Panc1 (cell line): Measurements from ENCODE around the gene IGFLR1.

Source experiments
- POLR2AphosphoS5 ChIP-seq: IDR thresholded peaks from 2 replicates; pipeline ENCODE4 v1.6.1; 2012; ENCODE audit warnings: mild to moderate bottlenecking, low read depth, low read length, moderate library complexity
- TCF7L2 ChIP-seq: IDR thresholded peaks from 2 replicates; pipeline ENCODE4 v1.6.1; 2011; ENCODE audit warnings: mild to moderate bottlenecking, low read depth, low read length, inconsistent platforms
- TF ChIP-seq, protein P1 (sequence below): fragments of 450-650 bp; IDR thresholded peaks from 2 replicates; pipeline ENCODE4 v1.5.1; 2017; ENCODE audit warnings: mild to moderate bottlenecking
- TF ChIP-seq, protein P2 (sequence below), 2 experiments: IDR thresholded peaks; 2 replicates each; pipeline ENCODE4 v1.6.1; 2011 to 2012; ENCODE audit warnings: low read depth in 2 of 2, control low read depth in 1 of 2, low read length in 1 of 2, mild to moderate bottlenecking in 1 of 2, moderate library complexity in 1 of 2; ENCODE audit not compliant: insufficient read depth in 1 of 2

DNA sequence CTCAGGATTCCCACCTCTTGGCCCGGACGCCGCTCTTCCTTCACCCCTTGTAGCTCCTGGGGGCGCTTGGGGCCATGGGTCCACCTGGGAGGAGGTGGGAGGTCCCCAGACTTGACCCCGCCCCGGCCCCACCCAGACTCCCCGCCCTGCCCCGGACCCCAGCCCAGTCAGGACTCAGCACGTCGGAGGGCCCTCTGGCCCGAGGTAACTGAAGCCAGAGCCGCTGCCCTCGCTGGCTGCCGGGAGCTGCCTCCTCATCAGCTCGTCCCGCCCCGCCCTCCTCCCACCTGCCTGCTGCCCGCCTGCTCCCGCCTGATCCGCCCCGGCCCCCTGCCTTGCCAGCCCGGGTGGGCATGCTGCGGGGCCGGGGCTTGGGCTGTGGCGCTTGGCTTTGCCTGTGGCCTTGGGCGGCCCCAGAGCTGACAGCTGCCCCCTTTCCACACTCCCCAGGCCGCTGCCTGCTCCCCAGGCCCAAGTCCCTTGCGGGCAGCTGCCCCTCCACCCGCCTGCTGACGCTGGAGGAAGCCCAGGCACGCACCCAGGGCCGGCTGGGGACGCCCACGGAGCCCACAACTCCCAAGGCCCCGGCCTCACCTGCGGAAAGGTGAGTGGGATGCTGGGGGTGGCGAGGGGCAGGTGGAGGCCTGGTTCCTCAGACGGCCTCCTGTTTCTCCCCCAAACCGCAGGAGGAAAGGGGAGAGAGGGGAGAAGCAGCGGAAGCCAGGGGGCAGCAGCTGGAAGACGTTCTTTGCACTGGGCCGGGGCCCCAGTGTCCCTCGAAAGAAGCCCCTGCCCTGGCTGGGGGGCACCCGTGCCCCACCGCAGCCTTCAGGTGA, 42.5 kb upstream of the IGFLR1 start:
- TF ChIP-seq, protein P1, sequence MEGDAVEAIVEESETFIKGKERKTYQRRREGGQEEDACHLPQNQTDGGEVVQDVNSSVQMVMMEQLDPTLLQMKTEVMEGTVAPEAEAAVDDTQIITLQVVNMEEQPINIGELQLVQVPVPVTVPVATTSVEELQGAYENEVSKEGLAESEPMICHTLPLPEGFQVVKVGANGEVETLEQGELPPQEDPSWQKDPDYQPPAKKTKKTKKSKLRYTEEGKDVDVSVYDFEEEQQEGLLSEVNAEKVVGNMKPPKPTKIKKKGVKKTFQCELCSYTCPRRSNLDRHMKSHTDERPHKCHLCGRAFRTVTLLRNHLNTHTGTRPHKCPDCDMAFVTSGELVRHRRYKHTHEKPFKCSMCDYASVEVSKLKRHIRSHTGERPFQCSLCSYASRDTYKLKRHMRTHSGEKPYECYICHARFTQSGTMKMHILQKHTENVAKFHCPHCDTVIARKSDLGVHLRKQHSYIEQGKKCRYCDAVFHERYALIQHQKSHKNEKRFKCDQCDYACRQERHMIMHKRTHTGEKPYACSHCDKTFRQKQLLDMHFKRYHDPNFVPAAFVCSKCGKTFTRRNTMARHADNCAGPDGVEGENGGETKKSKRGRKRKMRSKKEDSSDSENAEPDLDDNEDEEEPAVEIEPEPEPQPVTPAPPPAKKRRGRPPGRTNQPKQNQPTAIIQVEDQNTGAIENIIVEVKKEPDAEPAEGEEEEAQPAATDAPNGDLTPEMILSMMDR, result no peak
- TF ChIP-seq POLR2AphosphoS5 (no peak), TCF7L2 (no peak)
- TF ChIP-seq, protein P2, sequence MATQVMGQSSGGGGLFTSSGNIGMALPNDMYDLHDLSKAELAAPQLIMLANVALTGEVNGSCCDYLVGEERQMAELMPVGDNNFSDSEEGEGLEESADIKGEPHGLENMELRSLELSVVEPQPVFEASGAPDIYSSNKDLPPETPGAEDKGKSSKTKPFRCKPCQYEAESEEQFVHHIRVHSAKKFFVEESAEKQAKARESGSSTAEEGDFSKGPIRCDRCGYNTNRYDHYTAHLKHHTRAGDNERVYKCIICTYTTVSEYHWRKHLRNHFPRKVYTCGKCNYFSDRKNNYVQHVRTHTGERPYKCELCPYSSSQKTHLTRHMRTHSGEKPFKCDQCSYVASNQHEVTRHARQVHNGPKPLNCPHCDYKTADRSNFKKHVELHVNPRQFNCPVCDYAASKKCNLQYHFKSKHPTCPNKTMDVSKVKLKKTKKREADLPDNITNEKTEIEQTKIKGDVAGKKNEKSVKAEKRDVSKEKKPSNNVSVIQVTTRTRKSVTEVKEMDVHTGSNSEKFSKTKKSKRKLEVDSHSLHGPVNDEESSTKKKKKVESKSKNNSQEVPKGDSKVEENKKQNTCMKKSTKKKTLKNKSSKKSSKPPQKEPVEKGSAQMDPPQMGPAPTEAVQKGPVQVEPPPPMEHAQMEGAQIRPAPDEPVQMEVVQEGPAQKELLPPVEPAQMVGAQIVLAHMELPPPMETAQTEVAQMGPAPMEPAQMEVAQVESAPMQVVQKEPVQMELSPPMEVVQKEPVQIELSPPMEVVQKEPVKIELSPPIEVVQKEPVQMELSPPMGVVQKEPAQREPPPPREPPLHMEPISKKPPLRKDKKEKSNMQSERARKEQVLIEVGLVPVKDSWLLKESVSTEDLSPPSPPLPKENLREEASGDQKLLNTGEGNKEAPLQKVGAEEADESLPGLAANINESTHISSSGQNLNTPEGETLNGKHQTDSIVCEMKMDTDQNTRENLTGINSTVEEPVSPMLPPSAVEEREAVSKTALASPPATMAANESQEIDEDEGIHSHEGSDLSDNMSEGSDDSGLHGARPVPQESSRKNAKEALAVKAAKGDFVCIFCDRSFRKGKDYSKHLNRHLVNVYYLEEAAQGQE (IDR thresholded peaks at IDR 0.05; ENCODE audit: insufficient read depth in 1 of 2, low read depth in 2 of 2, low read length in 1 of 2), result no peak
